ENCODE data around the gene MMAA. TPM values are rescaled to one million over a fixed set of nuclear protein-coding genes. Genes with fewer than 3 reads are reported as not detected.

MMAA gene
- total RNA-seq, 1 donor from 2014 or later: 7.1 TPM

GRCh38 chr4:145709336-145709735 lies 90.2 kb downstream of the MMAA start:
- Histone ChIP-seq H3K36me3 (ENCODE audit: control insufficient read depth, insufficient read depth, low read length) (no peaks in the 10 kb centered on the region), H3K27me3 (ENCODE audit: control insufficient read depth, insufficient read depth, low read length) (no peaks in the 10 kb centered on the region), H3K4me3 (ENCODE audit: low read depth, low read length) (no peak overlapping the region)
- TF ChIP-seq, protein P1, sequence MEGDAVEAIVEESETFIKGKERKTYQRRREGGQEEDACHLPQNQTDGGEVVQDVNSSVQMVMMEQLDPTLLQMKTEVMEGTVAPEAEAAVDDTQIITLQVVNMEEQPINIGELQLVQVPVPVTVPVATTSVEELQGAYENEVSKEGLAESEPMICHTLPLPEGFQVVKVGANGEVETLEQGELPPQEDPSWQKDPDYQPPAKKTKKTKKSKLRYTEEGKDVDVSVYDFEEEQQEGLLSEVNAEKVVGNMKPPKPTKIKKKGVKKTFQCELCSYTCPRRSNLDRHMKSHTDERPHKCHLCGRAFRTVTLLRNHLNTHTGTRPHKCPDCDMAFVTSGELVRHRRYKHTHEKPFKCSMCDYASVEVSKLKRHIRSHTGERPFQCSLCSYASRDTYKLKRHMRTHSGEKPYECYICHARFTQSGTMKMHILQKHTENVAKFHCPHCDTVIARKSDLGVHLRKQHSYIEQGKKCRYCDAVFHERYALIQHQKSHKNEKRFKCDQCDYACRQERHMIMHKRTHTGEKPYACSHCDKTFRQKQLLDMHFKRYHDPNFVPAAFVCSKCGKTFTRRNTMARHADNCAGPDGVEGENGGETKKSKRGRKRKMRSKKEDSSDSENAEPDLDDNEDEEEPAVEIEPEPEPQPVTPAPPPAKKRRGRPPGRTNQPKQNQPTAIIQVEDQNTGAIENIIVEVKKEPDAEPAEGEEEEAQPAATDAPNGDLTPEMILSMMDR (IDR thresholded peaks at IDR 0.05; ENCODE audit: insufficient read depth, low read length, poor library complexity, severe bottlenecking): no peak
- DNase-seq (ENCODE audit: low read depth): no peak

Other genes with a start within 250 kb of the MMAA start
- 39.2 and 40.8 TPM in 2 replicates for gene SMAD1, start 137.5 kb upstream of the MMAA start, total RNA-seq
- not detected in 2 replicates for gene C4orf51, start 60.8 kb downstream of the MMAA start, total RNA-seq

All from kidney epithelial cell (primary cell).